Endothelial cell of umbilical vein (primary cell): ENCODE results near the gene APBA3. TPM values are rescaled to one million over a fixed set of nuclear protein-coding genes. Genes with fewer than 3 reads are reported as not detected.

Source experiments
- BruUV-seq: library from RNA; stranded (reverse); fragments of 400-500 nt; replicated peaks from 2 replicates; lab custom pipeline; 2021; lab: Mats Ljungman, UMichigan
- CTCF ChIA-PET: fragments of 300-600, 350-600 bp; sonication (Branson Sonifier 250); formaldehyde crosslinking; loops from one replicate; lab custom pipeline; 2021; ENCODE audit warnings: antibody characterized with exemption, inconsistent platforms; lab: Charles Lee
- POLR2A ChIA-PET: fragments of 300-600, 350-600 bp; sonication (Branson Sonifier 250); formaldehyde crosslinking; loops from one replicate; lab custom pipeline; 2021; ENCODE audit warnings: antibody characterized with exemption, inconsistent platforms; lab: Charles Lee
- DNase-seq: peaks from one replicate; pipeline ENCODE4 v3.0.0-alpha.2; 2011; ENCODE audit warnings: low read depth, low spot score
- FAIRE-seq: peaks from 2 replicates; lab custom pipeline; 2011; peaks lifted over from hg19 to GRCh38; lab: Jason Lieb, UNC
- H2AFZ ChIP-seq: 2 replicates; pipeline ENCODE4 v1.6.0; 2012; ENCODE audit warnings: low read depth, low read length, control low read depth, inconsistent platforms
- H3K27ac ChIP-seq: 2 replicates; pipeline ENCODE4 v1.5.1; 2011; ENCODE audit warnings: low read depth, mild to moderate bottlenecking, control low read depth, low read length, moderate library complexity; ENCODE audit not compliant: insufficient read depth
- H3K27me3 ChIP-seq, 2 experiments: 2 replicates each; pipeline versions ENCODE4 v1.6.0 to v1.6.1; 2011; ENCODE audit warnings: low read length in 2 of 2, mixed read lengths in 1 of 2; ENCODE audit not compliant: control insufficient read depth in 2 of 2, insufficient read depth in 2 of 2
- H3K36me3 ChIP-seq, 2 experiments: 2 replicates in 1 of 2; 3 replicates in 1 of 2; pipeline ENCODE4 v1.5.1; 2011; ENCODE audit warnings: low read length in 2 of 2, mild to moderate bottlenecking in 1 of 2, moderate library complexity in 1 of 2; ENCODE audit not compliant: control insufficient read depth in 2 of 2, insufficient read depth in 2 of 2; ENCODE audit errors: extremely low read depth in 1 of 2
- H3K4me1 ChIP-seq: 3 replicates; pipeline ENCODE4 v1.5.1; 2011; ENCODE audit warnings: mild to moderate bottlenecking, low read length; ENCODE audit not compliant: control insufficient read depth, insufficient read depth; ENCODE audit errors: extremely low read depth
- H3K4me2 ChIP-seq: 2 replicates; pipeline ENCODE4 v1.6.1; 2011; ENCODE audit warnings: low read length, control low read depth, mixed read lengths; ENCODE audit not compliant: insufficient read depth
- H3K4me3 ChIP-seq, 3 experiments: fragments of 200-600 bp in 1 of 3; sonication (generic), shearing (Covaris generic) in 1 of 3; replicated peaks in 1 of 3; 2 replicates each; pipeline ENCODE4 v1.5.1; 2011 to 2016; ENCODE audit warnings: control low read depth in 3 of 3, low read length in 3 of 3, mild to moderate bottlenecking in 2 of 3, inconsistent platforms in 1 of 3, low read depth in 1 of 3, moderate library complexity in 1 of 3; ENCODE audit not compliant: insufficient read depth in 1 of 3
- H3K79me2 ChIP-seq: 2 replicates; pipeline ENCODE4 v1.6.0; 2012; ENCODE audit warnings: low read length, inconsistent platforms; ENCODE audit not compliant: control insufficient read depth, insufficient read depth
- H3K9ac ChIP-seq: replicated peaks from 2 replicates; pipeline ENCODE3; 2011; ENCODE audit warnings: low read length, control low read depth; ENCODE audit not compliant: insufficient read depth; ENCODE audit errors: extremely low read depth
- H3K9me1 ChIP-seq: replicated peaks from 3 replicates; pipeline ENCODE4 v1.6.0; 2011; ENCODE audit warnings: mild to moderate bottlenecking, low read length; ENCODE audit not compliant: control insufficient read depth, insufficient read depth; ENCODE audit errors: extremely low read depth
- H3K9me3 ChIP-seq: replicated peaks from 2 replicates; pipeline ENCODE4 v1.5.1; 2012; ENCODE audit warnings: low read length, inconsistent platforms; ENCODE audit not compliant: control insufficient read depth, insufficient read depth
- H4K20me1 ChIP-seq: replicated peaks from 2 replicates; pipeline ENCODE3; 2011; ENCODE audit warnings: mild to moderate bottlenecking, low read length; ENCODE audit not compliant: control insufficient read depth, insufficient read depth; ENCODE audit errors: extremely low read depth
- EZH2 ChIP-seq: IDR thresholded peaks from 2 replicates; pipeline ENCODE4 v1.6.1; 2012; ENCODE audit warnings: borderline replicate concordance, low read depth, mild to moderate bottlenecking, moderate library complexity, low read length, inconsistent platforms; ENCODE audit not compliant: severe bottlenecking
- FOS ChIP-seq: IDR thresholded peaks from 2 replicates; pipeline ENCODE4 v1.6.1; 2011; ENCODE audit warnings: mild to moderate bottlenecking, low read length, moderate library complexity, borderline replicate concordance; ENCODE audit not compliant: insufficient read depth
- GATA2 ChIP-seq: IDR thresholded peaks from 2 replicates; pipeline ENCODE4 v1.7.0; 2011; ENCODE audit warnings: low read depth, mild to moderate bottlenecking, moderate library complexity, mixed read lengths, low read length; ENCODE audit not compliant: insufficient read length, insufficient read depth
- JUN ChIP-seq: IDR thresholded peaks from 2 replicates; pipeline ENCODE4 v1.6.1; 2011; ENCODE audit warnings: borderline replicate concordance, low read depth; ENCODE audit not compliant: insufficient read length, insufficient read depth
- MYC ChIP-seq: IDR thresholded peaks from one replicate; pipeline ENCODE4 v1.6.1; 2011; ENCODE audit warnings: mild to moderate bottlenecking, low read depth, low read length
- POLR2A ChIP-seq: IDR thresholded peaks from 2 replicates; pipeline ENCODE4 v1.6.1; 2012; ENCODE audit warnings: low read depth, mild to moderate bottlenecking, control low read depth, low read length
- POLR2AphosphoS5 ChIP-seq: IDR thresholded peaks from 2 replicates; pipeline ENCODE4 v1.6.1; 2012; ENCODE audit warnings: low read depth, mild to moderate bottlenecking, control low read depth, low read length, moderate library complexity; ENCODE audit not compliant: insufficient read depth
- dilution Hi-C: fragments of 300-500 bp; cut with MboI; formaldehyde crosslinking; loops from one replicate; pipeline ENCODE4 v1.15.0; 2019; ENCODE audit warnings: low sequenced_read_pairs; ENCODE audit not compliant: extremely low pct_ligation_motif_present
- intact Hi-C: fragments of 100-400 bp; cut with micrococcal nuclease; formaldehyde crosslinking; loops from one replicate; pipeline ENCODE4 v1.10.0; 2022
- polyA plus RNA-seq, 4 experiments: library from polyadenylated mRNA; depleted of rRNA in 3 of 4; stranded (reverse) in 3 of 4; unstranded in 1 of 4; fragments of >200 nt; gene quantifications; 2 replicates each; pipeline versions ENCODE4 v1.2.1 to v1.2.3, GENCODE V29; 2011 to 2012; ENCODE audit warnings: missing spikeins in 1 of 4
- total RNA-seq: library from RNA; stranded (reverse); gene quantifications from 2 replicates; pipeline ENCODE4 v1.2.3, GENCODE V29; 2021
- TF ChIP-seq, protein P1 (sequence below), 2 donors: IDR thresholded peaks; 1 replicate in 1 of 2; 2 replicates in 1 of 2; pipeline ENCODE4 v1.5.1; 2011; ENCODE audit warnings: low read length in 2 of 2, mild to moderate bottlenecking in 2 of 2, moderate library complexity in 2 of 2, control low read depth in 1 of 2, inconsistent platforms in 1 of 2, low read depth in 1 of 2; ENCODE audit not compliant: insufficient read depth in 1 of 2; ENCODE audit errors: extremely low read depth in 1 of 2
- TF ChIP-seq, protein P2 (sequence below): IDR thresholded peaks from 2 replicates; pipeline ENCODE4 v1.6.1; 2011; ENCODE audit not compliant: insufficient read depth, insufficient read length

Gene APBA3
- total and polyA plus RNA-seq, 2 donors (not counting 3 experiments of a cell fraction or from before 2014, with no cell fraction given): 23.4 to 25.1 TPM

DNA sequence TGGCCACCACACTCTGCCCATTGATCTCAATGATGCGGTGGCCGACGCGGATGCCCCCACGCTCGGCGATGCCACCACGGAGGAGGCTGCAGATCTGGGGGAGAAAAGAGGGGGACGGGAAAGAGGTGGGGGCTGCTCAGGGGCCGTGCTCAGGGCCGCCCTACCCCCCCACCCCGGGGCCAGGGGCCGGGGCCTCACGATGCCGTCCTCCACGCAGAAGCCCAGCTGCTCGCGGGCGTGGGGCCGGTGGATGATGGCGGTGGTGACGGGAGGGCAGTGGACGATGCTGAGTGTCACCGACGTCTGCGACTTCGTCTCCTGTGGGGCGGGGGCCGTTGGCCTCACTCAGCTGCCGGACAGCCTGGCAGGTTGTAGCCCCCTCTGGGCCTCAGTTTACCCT is 10.3 kb downstream of the APBA3 start:
- Histone ChIP-seq H3K9me3 (no peaks in the 10 kb centered on the region), H3K9me1 (no peaks in the 10 kb centered on the region), H3K36me3 (peaks cover 0 to 13% of the 10 kb centered on the region in 2 experiments), H4K20me1 (no peaks in the 10 kb centered on the region), H3K4me1 (no peaks in the 10 kb centered on the region), H3K27ac (no peak overlapping the region), H3K4me3 (no peak overlapping the region), H3K9ac (no peak overlapping the region), H3K79me2 (no peaks in the 10 kb centered on the region), H3K27me3 (no peaks in the 10 kb centered on the region), H3K4me2 (no peak overlapping the region), H2AFZ (no peak overlapping the region)
- FAIRE-seq (no peak), DNase-seq (no peak)
- CTCF ChIA-PET: no interaction called here
- POLR2A ChIA-PET: no interaction called here
- no TSS peak for BruUV-seq
- TF ChIP-seq, protein P1, sequence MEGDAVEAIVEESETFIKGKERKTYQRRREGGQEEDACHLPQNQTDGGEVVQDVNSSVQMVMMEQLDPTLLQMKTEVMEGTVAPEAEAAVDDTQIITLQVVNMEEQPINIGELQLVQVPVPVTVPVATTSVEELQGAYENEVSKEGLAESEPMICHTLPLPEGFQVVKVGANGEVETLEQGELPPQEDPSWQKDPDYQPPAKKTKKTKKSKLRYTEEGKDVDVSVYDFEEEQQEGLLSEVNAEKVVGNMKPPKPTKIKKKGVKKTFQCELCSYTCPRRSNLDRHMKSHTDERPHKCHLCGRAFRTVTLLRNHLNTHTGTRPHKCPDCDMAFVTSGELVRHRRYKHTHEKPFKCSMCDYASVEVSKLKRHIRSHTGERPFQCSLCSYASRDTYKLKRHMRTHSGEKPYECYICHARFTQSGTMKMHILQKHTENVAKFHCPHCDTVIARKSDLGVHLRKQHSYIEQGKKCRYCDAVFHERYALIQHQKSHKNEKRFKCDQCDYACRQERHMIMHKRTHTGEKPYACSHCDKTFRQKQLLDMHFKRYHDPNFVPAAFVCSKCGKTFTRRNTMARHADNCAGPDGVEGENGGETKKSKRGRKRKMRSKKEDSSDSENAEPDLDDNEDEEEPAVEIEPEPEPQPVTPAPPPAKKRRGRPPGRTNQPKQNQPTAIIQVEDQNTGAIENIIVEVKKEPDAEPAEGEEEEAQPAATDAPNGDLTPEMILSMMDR (IDR thresholded peaks at IDR 0.05; ENCODE audit: extremely low read depth in 1 of 2, insufficient read depth in 1 of 2, low read depth in 1 of 2, low read length in 2 of 2): no peak
- no peak for TF ChIP-seq FOS
- TF ChIP-seq, protein P2, sequence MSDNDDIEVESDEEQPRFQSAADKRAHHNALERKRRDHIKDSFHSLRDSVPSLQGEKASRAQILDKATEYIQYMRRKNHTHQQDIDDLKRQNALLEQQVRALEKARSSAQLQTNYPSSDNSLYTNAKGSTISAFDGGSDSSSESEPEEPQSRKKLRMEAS: no peak
- TF ChIP-seq JUN: no peak
- no peak for TF ChIP-seq GATA2
- TF ChIP-seq POLR2AphosphoS5: no peak
- no peak for TF ChIP-seq MYC
- no peak for TF ChIP-seq EZH2
- no peak for TF ChIP-seq POLR2A
- intact Hi-C loops (no loop called here), dilution Hi-C loops (no loop called here)
